GM19328 (cell line): ENCODE results near the gene HSD11B1L.
A peak's percentile ranks its signal among the peaks of the same experiment; 100 is the strongest.
"Not testable (repeated sequence)": the region's sequence is repeated elsewhere in the genome, so short reads cannot be mapped to it uniquely, and the experiment has no call there.

Experiments used
- ATAC-seq: cut with Tn5 transposase; IDR thresholded peaks from one replicate; pipeline ENCODE4 v1.9.1; 2021; ENCODE audit warnings: mild to moderate bottlenecking, moderate library complexity; ENCODE audit not compliant: unreplicated experiment

HSD11B1L gene

DNA sequence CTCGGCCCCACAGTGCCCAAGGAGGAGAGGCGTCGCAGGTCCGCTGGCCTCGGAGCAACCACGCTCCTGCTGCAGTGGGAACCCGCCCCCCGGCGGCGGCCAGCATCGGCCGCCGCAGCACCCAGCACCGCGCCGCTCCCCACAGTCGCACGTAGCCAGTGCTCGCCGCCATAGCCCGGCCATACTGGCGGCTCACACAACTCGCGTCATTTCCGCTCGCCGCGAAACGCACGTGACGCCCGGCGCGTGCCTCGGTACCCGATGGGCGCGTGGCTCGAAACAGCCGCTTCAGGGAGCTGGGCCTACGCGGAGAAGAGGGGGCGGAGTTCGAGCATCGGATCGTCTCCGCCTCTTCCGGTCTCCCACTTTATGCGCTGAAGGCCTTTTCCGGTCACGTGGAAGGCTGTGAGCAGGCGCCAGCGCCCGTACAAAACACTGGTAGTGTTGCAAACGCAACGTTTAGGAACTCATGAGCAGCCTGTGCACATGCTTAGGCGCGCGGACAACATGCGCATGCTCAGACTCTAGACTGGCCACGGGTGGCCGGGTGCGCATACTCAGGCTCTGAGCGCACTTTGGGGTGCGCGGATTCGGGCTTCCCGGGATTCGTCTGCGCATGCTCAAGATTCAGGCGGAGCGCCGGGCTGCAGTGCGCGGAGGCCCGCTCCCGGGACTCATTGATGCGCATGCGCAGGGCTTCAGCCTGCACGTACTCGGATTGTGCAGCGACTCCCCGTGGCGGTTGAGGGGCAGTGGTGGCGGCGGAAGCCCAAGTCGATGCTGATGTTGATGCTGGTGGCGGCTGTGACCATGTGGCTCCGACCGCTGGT, 39.3 kb downstream of the HSD11B1L start, which contains the start of the genes CATSPERD and LONP1:
CATSPERD (plus strand) TSS at position 677 of the 830 bp plus-strand sequence; CDS start at position 778, 101 bp downstream.
LONP1 (minus strand) TSS at position 186 of the 830 bp plus-strand sequence; CDS start at position 172, 14 bp downstream.
- ATAC-seq, result peak; percentile 88

DNA sequence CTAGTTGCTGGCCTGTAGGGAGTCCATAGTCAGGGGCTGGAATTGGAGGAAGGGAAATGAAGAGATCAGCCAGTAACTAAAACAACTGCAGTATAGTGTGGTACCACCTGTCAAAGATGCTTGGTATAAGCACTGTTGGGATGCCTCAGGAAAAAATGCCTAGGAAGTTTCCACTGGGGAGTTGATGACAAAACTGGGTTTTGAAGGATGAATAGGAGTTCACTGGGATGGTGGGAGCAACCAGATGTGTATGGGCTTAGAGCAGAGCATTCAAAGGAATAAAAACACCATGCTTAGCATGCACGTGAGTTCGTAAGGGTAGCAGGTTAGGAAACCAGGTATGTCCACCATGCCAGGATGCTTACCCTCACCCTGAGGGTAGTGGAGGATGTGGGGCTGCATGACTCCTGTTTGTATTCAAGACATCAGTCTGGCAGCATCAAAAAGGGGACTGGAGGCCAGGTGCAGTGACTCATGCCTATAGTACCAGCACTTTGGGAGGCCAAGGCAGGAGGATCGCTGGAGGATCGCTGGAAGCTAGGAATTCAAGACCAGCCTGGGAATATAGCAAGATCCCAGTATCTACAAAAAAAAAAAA, 46.7 kb downstream of the HSD11B1L start:
- no peak for ATAC-seq

- ATAC-seq, result not testable (repeated sequence)
These were observed 52.3 kb downstream of the HSD11B1L start for GRCh38 chr19:5733172-5733571.
